ENCODE measurements around the gene ACAP3. TPM values are rescaled to one million over a fixed set of nuclear protein-coding genes. Genes with fewer than 3 reads are reported as not detected.
A peak's percentile ranks its signal among the peaks of the same experiment; 100 is the strongest.

ACAP3 gene
- polyA plus RNA-seq, 2 of the 4 experiments (the other 2 are of a cell fraction): 6.6 to 24.2 TPM

GRCh38 chr1:1331068-1331965 lies 23.6 kb upstream of the ACAP3 start, which contains the start of gene TAS1R3:
Gene TAS1R3 (plus strand): TSS chr1:1331280. CDS start chr1:1331346, 66 bp downstream.
- DNase-seq (ENCODE audit: low read depth in 1 of 2, low spot score in 1 of 2): no peak
- POLR2A ChIA-PET: no interaction called here
- FAIRE-seq: no peak
- Histone ChIP-seq H3K4me1 (peaks cover 12% of the 10 kb centered on the region; the same call in 2 of the 3 replicates), H3K4me3 (no peak within 1 kb of the TSS), H3K9me3 (no peaks in the 10 kb centered on the region), H3K27ac (peak within 1 kb of the TSS in 1 of 2 experiments; percentile 52; a peak in 2 of 6 replicates), H3K4me2 (peak within 1 kb of the TSS; percentile 30; the same call in 1 of the 3 replicates)
- TF ChIP-seq TP53 (CRISPR knock-in tag; IDR thresholded peaks at IDR 0.05) (no peak), FOSL2 (IDR thresholded peaks at IDR 0.05) (no peak), FOSL2 (CRISPR knock-in tag; IDR thresholded peaks at IDR 0.05) (no peak), POLR2AphosphoS2 (conservative IDR thresholded peaks at IDR 0.05; ENCODE audit: low read length) (0 out of 2 replicates have a peak, but pooled peaks have one; percentile 4)
- 84% methylated on average over 13 of the region's 41 CpGs for WGBS (ENCODE audit: missing lambda C conversion rate)
- peak; percentile 28 to 46; a peak in 5 of 6 replicates for ATAC-seq
- CTCF ChIA-PET: interaction anchor here (1.1 to 2.5 kb wide), 5 partner anchors 13 to 41 kb away, joined by 3 to 12 read pairs (median 7); partner anchors contain the start of gene DVL1

- peak; percentile 10 to 25; a peak in 4 of 6 replicates for ATAC-seq
- FAIRE-seq: no peak
- ChIA-PET CTCF (interaction anchor here (1.2 to 2.5 kb wide), 3 partner anchors 14 to 41 kb away, joined by 3 to 8 read pairs (median 7); partner anchors contain the start of gene DVL1), POLR2A (no interaction called here)
- Histone ChIP-seq H3K4me1 (peaks cover 17% of the 10 kb centered on the region; the same call in 2 of the 3 replicates), H3K4me3 (no peak overlapping the region), H3K9me3 (no peaks in the 10 kb centered on the region), H3K4me2 (peak overlapping the region; percentile 30; the same call in 1 of the 3 replicates), H3K27ac (peak overlapping the region in 1 of 2 experiments; percentile 52; a peak in 2 of 6 replicates)
- 17% methylated on average over 1 of the region's 15 CpGs for WGBS (ENCODE audit: missing lambda C conversion rate)
- DNase-seq (ENCODE audit: low read depth in 1 of 2, low spot score in 1 of 2): no peak
- TF ChIP-seq CBX8 (IDR thresholded peaks at IDR 0.05) (no peak), RCOR1 (IDR thresholded peaks at IDR 0.05; ENCODE audit: low read depth, low read length) (no peak), POLR2A (IDR thresholded peaks at IDR 0.05; ENCODE audit: low read length) (0 out of 2 replicates have a peak, but pooled peaks have one; percentile 10)
- TF ChIP-seq, protein P1, sequence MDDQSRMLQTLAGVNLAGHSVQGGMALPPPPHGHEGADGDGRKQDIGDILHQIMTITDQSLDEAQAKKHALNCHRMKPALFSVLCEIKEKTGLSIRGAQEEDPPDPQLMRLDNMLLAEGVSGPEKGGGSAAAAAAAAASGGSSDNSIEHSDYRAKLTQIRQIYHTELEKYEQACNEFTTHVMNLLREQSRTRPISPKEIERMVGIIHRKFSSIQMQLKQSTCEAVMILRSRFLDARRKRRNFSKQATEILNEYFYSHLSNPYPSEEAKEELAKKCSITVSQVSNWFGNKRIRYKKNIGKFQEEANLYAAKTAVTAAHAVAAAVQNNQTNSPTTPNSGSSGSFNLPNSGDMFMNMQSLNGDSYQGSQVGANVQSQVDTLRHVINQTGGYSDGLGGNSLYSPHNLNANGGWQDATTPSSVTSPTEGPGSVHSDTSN (IDR thresholded peaks at IDR 0.05): 0 out of 2 replicates have a peak, but pooled peaks have one; percentile 12
Measured at GRCh38 chr1:1330366-1331067, 22.8 kb upstream of the ACAP3 start.

- ATAC-seq (no peak), FAIRE-seq (no peak), DNase-seq (ENCODE audit: low read depth in 1 of 2, low spot score in 1 of 2) (no peak)
- Histone ChIP-seq H3K9me3 (no peaks in the 10 kb centered on the region), H3K4me3 (no peak overlapping the region), H3K4me1 (peaks cover 18% of the 10 kb centered on the region; the same call in 2 of the 3 replicates), H3K4me2 (no peak overlapping the region), H3K27ac (no peak overlapping the region)
- CTCF ChIA-PET: interaction anchor here (1.2 to 1.4 kb wide), 2 partner anchors 15 to 40 kb away, joined by 3 to 8 read pairs; no protein-coding TSS in a partner anchor
- 94% methylated on average over 49 of the region's 58 CpGs for WGBS (ENCODE audit: missing lambda C conversion rate)
- TF ChIP-seq ZSCAN20 (CRISPR knock-in tag; IDR thresholded peaks at IDR 0.05): no peak
- TF ChIP-seq FOSB (CRISPR knock-in tag; IDR thresholded peaks at IDR 0.05): no peak
- TF ChIP-seq NFE2L2 (conservative IDR thresholded peaks at IDR 0.05; ENCODE audit: low read length): no peak
- TF ChIP-seq E2F6 (IDR thresholded peaks at IDR 0.05; ENCODE audit: borderline replicate concordance, low read depth): no peak
- TF ChIP-seq CBX2 (IDR thresholded peaks at IDR 0.05; ENCODE audit: borderline replicate concordance, low read depth): no peak
- no peak for TF ChIP-seq JUN (IDR thresholded peaks at IDR 0.05)
- no peak for TF ChIP-seq TFCP2L1 (CRISPR knock-in tag; IDR thresholded peaks at IDR 0.05)
- no peak for TF ChIP-seq CHD4 (IDR thresholded peaks at IDR 0.05; ENCODE audit: borderline replicate concordance)
- no peak for TF ChIP-seq RFX5 (IDR thresholded peaks at IDR 0.05)
- TF ChIP-seq, protein P2, sequence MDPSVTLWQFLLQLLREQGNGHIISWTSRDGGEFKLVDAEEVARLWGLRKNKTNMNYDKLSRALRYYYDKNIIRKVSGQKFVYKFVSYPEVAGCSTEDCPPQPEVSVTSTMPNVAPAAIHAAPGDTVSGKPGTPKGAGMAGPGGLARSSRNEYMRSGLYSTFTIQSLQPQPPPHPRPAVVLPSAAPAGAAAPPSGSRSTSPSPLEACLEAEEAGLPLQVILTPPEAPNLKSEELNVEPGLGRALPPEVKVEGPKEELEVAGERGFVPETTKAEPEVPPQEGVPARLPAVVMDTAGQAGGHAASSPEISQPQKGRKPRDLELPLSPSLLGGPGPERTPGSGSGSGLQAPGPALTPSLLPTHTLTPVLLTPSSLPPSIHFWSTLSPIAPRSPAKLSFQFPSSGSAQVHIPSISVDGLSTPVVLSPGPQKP (IDR thresholded peaks at IDR 0.05; ENCODE audit: low read depth, low read length): no peak
- TF ChIP-seq RARB (CRISPR knock-in tag; IDR thresholded peaks at IDR 0.05): no peak
- TF ChIP-seq ATOH8 (CRISPR knock-in tag; IDR thresholded peaks at IDR 0.05; ENCODE audit: low read depth): no peak
- TF ChIP-seq HOXA7 (CRISPR knock-in tag; IDR thresholded peaks at IDR 0.05): no peak
- no peak for TF ChIP-seq CBX8 (IDR thresholded peaks at IDR 0.05)
- no peak for TF ChIP-seq BHLHE40 (IDR thresholded peaks at IDR 0.05; ENCODE audit: low read depth, low read length)
- POLR2A ChIA-PET: no interaction called here
Measured at GRCh38 chr1:1329304-1330210, 21.8 kb upstream of the ACAP3 start.
